GM12878 (cell line): ENCODE measurements around the gene IQCK. TPM values are rescaled to one million over a fixed set of nuclear protein-coding genes. Genes with fewer than 3 reads are reported as not detected.

Experiments used
- ATAC-seq: fragments of 200-7000 bp; cut with Tn5 transposase; 3 replicates; pipeline ENCODE4 v1.9.1; 2020; ENCODE audit warnings: mild to moderate bottlenecking, moderate library complexity
- BruUV-seq: library from RNA; stranded (reverse); fragments of 400-500 nt; replicated peaks from 2 replicates; lab custom pipeline; 2021; lab: Mats Ljungman, UMichigan
- CTCF ChIA-PET: fragments of 300-600 bp; sonication (Branson Sonifier 250); formaldehyde crosslinking; extraction: SDS; loops from one replicate; lab custom pipeline; 2021; ENCODE audit warnings: inconsistent platforms; lab: Yijun Ruan, JAX
- POLR2A ChIA-PET: fragments of 350-600 bp; formaldehyde crosslinking; extraction: SDS; loops from one replicate; lab custom pipeline; 2021; ENCODE audit warnings: inconsistent platforms; lab: Charles Lee
- RAD21 ChIA-PET: fragments of 300-600 bp; sonication (Branson Sonifier 250); formaldehyde crosslinking; loops from one replicate; lab custom pipeline; 2023; ENCODE audit warnings: antibody characterized with exemption; ENCODE audit not compliant: unreplicated experiment; lab: Charles Lee
- SMC1A ChIA-PET: fragments of 300-600 bp; sonication (Branson Sonifier 250); formaldehyde crosslinking; loops from one replicate; lab custom pipeline; 2023; ENCODE audit not compliant: unreplicated experiment, uncharacterized antibody; lab: Charles Lee
- DNase-seq: peaks from one replicate; pipeline ENCODE4 v3.0.0-alpha.2; 2011; ENCODE audit warnings: low read depth, low spot score
- FAIRE-seq: peaks from 3 replicates; lab custom pipeline; 2011; peaks lifted over from hg19 to GRCh38; lab: Jason Lieb, UNC
- H2AFZ ChIP-seq: 2 replicates; pipeline ENCODE4 v1.6.0; 2011; ENCODE audit warnings: low read depth, low read length, control low read depth; ENCODE audit not compliant: control insufficient read depth
- H3K27ac ChIP-seq: 2 replicates; pipeline ENCODE4 v1.5.1; 2011; ENCODE audit warnings: control low read depth; ENCODE audit not compliant: control insufficient read depth, insufficient read depth
- H3K27me3 ChIP-seq, 2 experiments: replicated peaks in 1 of 2; 2 replicates each; pipeline versions ENCODE4 v1.6.0 to v1.6.1; 2011; ENCODE audit warnings: low read length in 1 of 2; ENCODE audit not compliant: control insufficient read depth in 2 of 2, insufficient read depth in 2 of 2
- H3K36me3 ChIP-seq, 2 experiments: 2 replicates each; pipeline ENCODE4 v1.5.1; 2011; ENCODE audit warnings: low read length in 1 of 2; ENCODE audit not compliant: control insufficient read depth in 2 of 2, insufficient read depth in 2 of 2
- H3K4me1 ChIP-seq: 2 replicates; pipeline ENCODE4 v1.6.1; 2011; ENCODE audit warnings: mild to moderate bottlenecking, low read length, moderate library complexity, mixed read lengths; ENCODE audit not compliant: control insufficient read depth, insufficient read depth
- H3K4me2 ChIP-seq: 2 replicates; pipeline ENCODE4 v1.6.0; 2011; ENCODE audit warnings: control low read depth; ENCODE audit not compliant: control insufficient read depth, insufficient read depth
- H3K4me3 ChIP-seq: fragments of 200-600 bp; sonication (generic); 2 replicates; pipeline ENCODE4 v1.5.1; 2016
- H3K79me2 ChIP-seq: 2 replicates; pipeline ENCODE4 v1.6.0; 2011; ENCODE audit warnings: low read length; ENCODE audit not compliant: control insufficient read depth, insufficient read depth
- H3K9ac ChIP-seq: 2 replicates; pipeline ENCODE4 v1.8.0; 2011; ENCODE audit warnings: low read length, control low read depth, mixed read lengths; ENCODE audit not compliant: control insufficient read depth, insufficient read depth
- H3K9me3 ChIP-seq: replicated peaks from 3 replicates; pipeline ENCODE4 v1.5.1; 2011; ENCODE audit warnings: mild to moderate bottlenecking, low read length; ENCODE audit not compliant: control insufficient read depth, insufficient read depth
- H4K20me1 ChIP-seq: 2 replicates; pipeline ENCODE4 v1.6.0; 2011; ENCODE audit not compliant: control insufficient read depth, insufficient read depth
- CREM ChIP-seq: IDR thresholded peaks from 2 replicates; pipeline ENCODE4 v1.6.1; 2014; ENCODE audit warnings: antibody characterized with exemption, low read depth
- EGR1 ChIP-seq, 2 experiments: IDR thresholded peaks; 1 replicate in 1 of 2; 2 replicates in 1 of 2; pipeline ENCODE4 v1.6.1; 2011 to 2012; ENCODE audit warnings: low read depth in 2 of 2, low read length in 2 of 2, borderline replicate concordance in 1 of 2, mild to moderate bottlenecking in 1 of 2, moderate library complexity in 1 of 2
- ETV6 ChIP-seq, 2 experiments: fragments of 450-650 bp in 1 of 2; IDR thresholded peaks in 1 of 2; conservative IDR thresholded peaks in 1 of 2; 2 replicates each; pipeline ENCODE4 v1.6.1; 2014; ENCODE audit warnings: antibody characterized with exemption in 1 of 2, borderline replicate concordance in 1 of 2, low read depth in 1 of 2, mild to moderate bottlenecking in 1 of 2, moderate library complexity in 1 of 2
- FOXM1 ChIP-seq: IDR thresholded peaks from 2 replicates; pipeline ENCODE4 v1.6.1; 2012; ENCODE audit warnings: low read depth, mild to moderate bottlenecking, inconsistent platforms, low read length, moderate library complexity
- GABPA ChIP-seq: IDR thresholded peaks from 2 replicates; pipeline ENCODE4 v1.6.1; 2014; ENCODE audit warnings: antibody characterized with exemption, low read depth, mild to moderate bottlenecking, inconsistent platforms
- HDAC6 ChIP-seq: fragments of 200-600 bp; sonication (generic); IDR thresholded peaks from one replicate; pipeline ENCODE4 v1.8.0; 2017; ENCODE audit warnings: antibody characterized with exemption; ENCODE audit not compliant: unreplicated experiment
- IRF4 ChIP-seq: IDR thresholded peaks from 2 replicates; pipeline ENCODE4 v1.6.1; 2011; ENCODE audit warnings: low read depth, low read length
- KDM1A ChIP-seq: fragments of 200-600 bp; sonication (generic); IDR thresholded peaks from 2 replicates; pipeline ENCODE4 v1.6.1; 2016; ENCODE audit warnings: borderline replicate concordance
- KLF5 ChIP-seq: fragments of 450-650 bp; IDR thresholded peaks from 2 replicates; pipeline ENCODE4 v1.6.1; 2014; ENCODE audit warnings: mild to moderate bottlenecking; ENCODE audit not compliant: partially characterized antibody
- NR2C2 ChIP-seq: IDR thresholded peaks from 2 replicates; pipeline ENCODE4 v1.6.1; 2011; ENCODE audit warnings: borderline replicate concordance, low read depth; ENCODE audit not compliant: control insufficient read depth, insufficient read length
- SMC3 ChIP-seq: IDR thresholded peaks from 2 replicates; pipeline ENCODE4 v1.6.1; 2011; ENCODE audit warnings: low read length, improper control_type of control experiment, borderline replicate concordance
- SRF ChIP-seq, 2 experiments: IDR thresholded peaks; 2 replicates each; pipeline ENCODE4 v1.6.1; 2011; ENCODE audit warnings: low read depth in 2 of 2, low read length in 2 of 2, mild to moderate bottlenecking in 1 of 2, moderate library complexity in 1 of 2
- WGBS: methylation state at CpG from one replicate; pipeline ENCODE4 v1.1.6; 2016; ENCODE audit warnings: low lambda C conversion rate; ENCODE audit not compliant: insufficient replicate concordance, insufficient coverage; ENCODE audit errors: missing lambda C conversion rate; 5-methylcytosine and 5-hydroxymethylcytosine counted together
- in situ Hi-C: fragments of 300-500 bp; cut with MboI; formaldehyde crosslinking; loops from 9 replicates; pipeline ENCODE4 v1.14.3; 2018; ENCODE audit warnings: mixed read lengths
- intact Hi-C: fragments of 100-400 bp; cut with micrococcal nuclease; formaldehyde crosslinking; loops from one replicate; pipeline ENCODE4 v1.14.2; 2022; ENCODE audit not compliant: unreplicated experiment
- polyA plus RNA-seq, 11 experiments: library from polyadenylated mRNA; depleted of rRNA in 4 of 11; unstranded in 6 of 11; stranded (reverse) in 5 of 11; fragments of >200 nt; fragmentation: Nextera tagmentation in 4 of 11; fragmentation: Illumina TruSeq in 1 of 11; extraction: Ambion mirVana in 4 of 11; extraction: Trizol in 1 of 11; gene quantifications; 1 replicate in 1 of 11; 2 replicates in 10 of 11; pipeline versions ENCODE4 v1.2.1 to v1.2.3, GENCODE V29; 2011 to 2016; ENCODE audit warnings: inconsistent platforms in 2 of 11, missing spikeins in 2 of 11, low read depth in 1 of 11
- total RNA-seq, 4 experiments: library from RNA; depleted of rRNA in 3 of 4; stranded (reverse); fragments of >200 nt in 3 of 4; fragmentation: Illumina TruSeq in 1 of 4; extraction: Trizol in 1 of 4; gene quantifications; 2 replicates each; pipeline versions ENCODE4 v1.2.1 to v1.2.3, GENCODE V29; 2013 to 2021
- TF ChIP-seq, protein P1 (sequence below), 3 experiments: IDR thresholded peaks in 2 of 3; conservative IDR thresholded peaks in 1 of 3; 2 replicates each; pipeline ENCODE4 v1.5.1; 2011; ENCODE audit warnings: low read depth in 3 of 3, low read length in 3 of 3, mild to moderate bottlenecking in 3 of 3, control low read depth in 2 of 3, moderate library complexity in 2 of 3, inconsistent platforms in 1 of 3, mixed read lengths in 1 of 3; ENCODE audit not compliant: control insufficient read depth in 2 of 3, insufficient read depth in 1 of 3; ENCODE audit errors: extremely low read depth in 1 of 3

IQCK gene
- total and polyA plus RNA-seq, 10 of the 15 experiments (the other 5 are each of a cell fraction or from before 2014, with no cell fraction given) = 1.0 to 4.2 (median 2.4) TPM

DNA sequence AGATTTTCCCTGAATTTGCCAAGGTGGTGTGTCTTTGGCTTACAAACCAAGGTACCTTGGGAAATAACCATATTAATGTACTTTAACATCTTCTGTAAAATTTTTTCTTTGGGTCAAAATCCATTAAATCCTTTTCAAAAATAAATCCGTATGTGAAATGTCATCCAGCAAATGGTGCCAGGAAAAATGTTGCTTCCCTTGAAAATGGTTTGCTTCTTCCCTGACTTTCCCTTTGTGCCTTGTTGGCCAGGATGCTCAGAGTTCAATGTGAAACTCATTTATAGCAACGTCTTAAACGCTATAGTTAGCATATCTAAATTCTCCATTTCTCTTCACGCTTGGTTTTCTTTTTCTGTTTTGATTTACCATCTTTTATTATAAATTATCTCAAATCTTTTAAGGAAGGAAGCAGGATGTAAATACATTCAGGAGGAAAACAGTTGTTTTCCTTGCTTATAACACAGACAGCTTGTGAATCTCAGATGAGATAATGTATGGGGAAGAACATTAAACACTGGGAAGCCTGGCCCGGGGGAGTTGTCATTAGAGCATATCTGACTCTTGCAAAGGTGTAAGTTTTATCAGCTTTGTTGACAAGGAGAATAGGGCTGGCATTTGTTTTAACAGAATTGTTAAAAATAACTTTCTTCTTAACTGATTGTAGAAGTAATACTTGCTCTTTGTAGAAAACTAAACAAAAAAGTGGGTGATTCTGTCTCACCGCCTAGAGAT lies 124.5 kb downstream of the IQCK start (continued):
- TF ChIP-seq, protein P1, sequence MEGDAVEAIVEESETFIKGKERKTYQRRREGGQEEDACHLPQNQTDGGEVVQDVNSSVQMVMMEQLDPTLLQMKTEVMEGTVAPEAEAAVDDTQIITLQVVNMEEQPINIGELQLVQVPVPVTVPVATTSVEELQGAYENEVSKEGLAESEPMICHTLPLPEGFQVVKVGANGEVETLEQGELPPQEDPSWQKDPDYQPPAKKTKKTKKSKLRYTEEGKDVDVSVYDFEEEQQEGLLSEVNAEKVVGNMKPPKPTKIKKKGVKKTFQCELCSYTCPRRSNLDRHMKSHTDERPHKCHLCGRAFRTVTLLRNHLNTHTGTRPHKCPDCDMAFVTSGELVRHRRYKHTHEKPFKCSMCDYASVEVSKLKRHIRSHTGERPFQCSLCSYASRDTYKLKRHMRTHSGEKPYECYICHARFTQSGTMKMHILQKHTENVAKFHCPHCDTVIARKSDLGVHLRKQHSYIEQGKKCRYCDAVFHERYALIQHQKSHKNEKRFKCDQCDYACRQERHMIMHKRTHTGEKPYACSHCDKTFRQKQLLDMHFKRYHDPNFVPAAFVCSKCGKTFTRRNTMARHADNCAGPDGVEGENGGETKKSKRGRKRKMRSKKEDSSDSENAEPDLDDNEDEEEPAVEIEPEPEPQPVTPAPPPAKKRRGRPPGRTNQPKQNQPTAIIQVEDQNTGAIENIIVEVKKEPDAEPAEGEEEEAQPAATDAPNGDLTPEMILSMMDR (IDR thresholded peaks at IDR 0.05 in 2 of 3, conservative IDR thresholded peaks at IDR 0.05 in 1 of 3; ENCODE audit: control insufficient read depth in 2 of 3, extremely low read depth in 1 of 3, insufficient read depth in 1 of 3, low read depth in 3 of 3, low read length in 3 of 3) = no peak
- TF ChIP-seq, all 136 proteins: peak for 0

DNA sequence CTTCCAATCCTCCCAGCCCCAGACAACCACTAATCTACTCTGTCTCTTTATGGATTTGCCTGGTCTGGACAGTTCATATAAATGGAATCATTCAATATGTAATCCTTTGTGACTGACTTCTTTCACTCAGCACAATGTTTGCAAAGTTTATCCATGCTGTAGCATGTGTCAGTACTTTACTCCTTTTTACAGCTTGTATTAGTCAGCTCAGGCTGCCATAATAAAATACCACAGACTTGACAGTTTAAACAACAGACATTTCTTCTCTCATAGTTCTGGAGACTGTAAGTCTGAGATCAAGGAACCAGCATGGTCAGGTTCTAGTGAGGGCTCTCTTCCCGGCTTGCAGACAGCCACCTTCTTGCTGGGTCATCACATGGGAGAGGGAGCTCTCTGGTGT lies 125.3 kb downstream of the IQCK start:
- ChIA-PET SMC1A (no interaction called here), CTCF (no interaction called here), RAD21 (no interaction called here), POLR2A (no interaction called here)
- Histone ChIP-seq H3K9ac (no peak overlapping the region), H2AFZ (no peak overlapping the region), H4K20me1 (no peaks in the 10 kb centered on the region), H3K36me3 (no peaks in the 10 kb centered on the region), H3K79me2 (no peaks in the 10 kb centered on the region), H3K27me3 (no peaks in the 10 kb centered on the region), H3K9me3 (no peaks in the 10 kb centered on the region), H3K4me3 (no peak overlapping the region), H3K4me1 (no peaks in the 10 kb centered on the region), H3K4me2 (no peak overlapping the region), H3K27ac (no peak overlapping the region)
- WGBS = 0% methylated on average over 1 of the region's 1 CpG
- no peak for FAIRE-seq
- no TSS peak for BruUV-seq
- intact Hi-C loops (no loop called here), in situ Hi-C loops (no loop called here)
- DNase-seq = no peak
- no peak for TF ChIP-seq KLF5
- TF ChIP-seq EGR1 (IDR thresholded peaks at IDR 0.05; ENCODE audit: borderline replicate concordance in 1 of 2, low read depth in 2 of 2, low read length in 2 of 2) = no peak
- TF ChIP-seq FOXM1 = no peak
- TF ChIP-seq SMC3 = no peak
- no peak for TF ChIP-seq KDM1A
- TF ChIP-seq ETV6 (conservative IDR thresholded peaks at IDR 0.05 in 1 of 2, IDR thresholded peaks at IDR 0.05 in 1 of 2; ENCODE audit: borderline replicate concordance in 1 of 2, low read depth in 1 of 2) = no peak
- no peak for TF ChIP-seq NR2C2
- TF ChIP-seq HDAC6 = no peak
- TF ChIP-seq GABPA = no peak
- TF ChIP-seq IRF4 = no peak
- TF ChIP-seq SRF (IDR thresholded peaks at IDR 0.05; ENCODE audit: low read depth in 2 of 2, low read length in 2 of 2) = no peak
- no peak for TF ChIP-seq CREM
- no peak for ATAC-seq
